HG03442 (cell line): ENCODE results near the gene PIWIL4.
A peak's percentile ranks its signal among the peaks of the same experiment; 100 is the strongest.
"Not testable (repeated sequence)": the region's sequence is repeated elsewhere in the genome, so short reads cannot be mapped to it uniquely, and the experiment has no call there.

ENCODE experiments used
- ATAC-seq: cut with Tn5 transposase; IDR thresholded peaks from one replicate; pipeline ENCODE4 v1.9.1; 2021; ENCODE audit warnings: mild to moderate bottlenecking, moderate library complexity; ENCODE audit not compliant: unreplicated experiment

Gene PIWIL4

DNA sequence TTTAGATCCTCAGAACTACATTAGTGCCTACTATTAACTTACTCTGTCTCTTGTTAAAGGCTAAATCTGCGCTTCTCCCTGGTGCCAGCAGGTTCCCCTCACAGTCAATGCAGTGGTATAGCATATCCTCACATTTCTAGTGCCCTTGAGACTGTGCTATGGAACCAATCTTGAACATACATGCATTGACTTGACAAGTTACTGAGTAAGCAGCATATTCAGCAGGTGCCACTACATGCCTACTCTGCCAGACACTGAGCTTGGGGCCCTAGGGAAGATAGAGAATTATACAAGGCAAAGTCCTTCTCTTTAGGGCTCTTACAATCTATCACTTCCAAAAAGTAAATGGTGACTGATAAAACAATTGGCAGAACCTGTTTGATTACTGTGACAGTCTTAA, 20.3 kb upstream of the PIWIL4 start:
- no peak for ATAC-seq

DNA sequence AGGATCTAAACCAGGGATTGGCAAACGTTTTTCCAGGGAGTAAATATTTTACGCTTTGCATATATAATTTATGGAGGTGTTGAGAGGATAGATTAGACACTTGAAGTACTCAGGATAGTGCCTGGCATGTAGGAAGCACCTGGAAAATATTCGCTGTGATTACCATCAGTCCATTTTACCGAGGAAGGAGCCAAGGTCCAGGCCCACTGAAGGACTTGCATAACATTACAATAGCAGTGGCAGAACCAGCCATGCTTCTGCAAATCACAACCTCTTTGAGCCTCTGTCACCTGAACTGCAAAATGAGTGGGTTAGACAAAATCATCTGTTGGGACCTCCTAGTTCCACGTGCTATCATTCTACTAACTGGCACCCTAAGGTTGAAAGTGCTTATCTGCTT, 18.0 kb upstream of the PIWIL4 start:
- ATAC-seq = no peak

DNA sequence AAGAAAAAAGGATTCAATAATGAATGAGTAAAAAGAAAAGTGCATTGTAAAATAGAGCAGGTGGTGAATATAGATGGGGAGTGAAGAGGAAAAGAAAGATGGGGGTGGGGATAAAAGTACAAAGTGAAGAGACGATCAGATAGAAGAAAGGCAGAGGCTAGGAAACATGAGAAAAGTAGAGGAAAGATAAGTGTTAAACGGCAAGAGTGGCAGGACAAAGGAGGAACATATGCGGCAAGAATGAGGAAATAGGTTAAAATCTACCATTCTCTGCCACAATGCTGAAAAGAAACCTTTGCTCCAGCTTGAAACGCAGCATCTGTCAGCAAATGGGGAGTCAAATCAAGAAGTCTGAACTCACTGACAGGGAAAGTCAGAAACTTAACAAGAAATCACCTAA, 16.7 kb upstream of the PIWIL4 start:
- no peak for ATAC-seq

DNA sequence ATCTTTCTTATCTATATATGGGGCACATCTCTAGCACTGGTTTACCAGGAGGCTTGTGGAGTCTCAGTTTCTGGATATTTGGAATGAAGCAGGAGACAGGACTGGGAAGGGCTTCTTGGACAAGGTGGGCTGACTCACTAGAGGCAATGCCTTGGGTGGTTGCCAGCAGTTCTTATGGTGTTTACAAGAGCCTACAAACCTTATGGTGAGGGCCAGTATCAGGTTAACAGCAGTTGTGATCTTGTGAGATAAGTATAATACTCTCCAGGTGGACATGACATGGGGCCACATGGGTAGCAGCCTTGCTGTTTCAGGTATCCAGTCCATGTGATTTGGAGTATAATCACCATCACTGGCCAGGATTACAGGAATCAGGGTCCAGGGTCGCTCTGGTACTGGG, 13.2 kb upstream of the PIWIL4 start:
- no peak for ATAC-seq

DNA sequence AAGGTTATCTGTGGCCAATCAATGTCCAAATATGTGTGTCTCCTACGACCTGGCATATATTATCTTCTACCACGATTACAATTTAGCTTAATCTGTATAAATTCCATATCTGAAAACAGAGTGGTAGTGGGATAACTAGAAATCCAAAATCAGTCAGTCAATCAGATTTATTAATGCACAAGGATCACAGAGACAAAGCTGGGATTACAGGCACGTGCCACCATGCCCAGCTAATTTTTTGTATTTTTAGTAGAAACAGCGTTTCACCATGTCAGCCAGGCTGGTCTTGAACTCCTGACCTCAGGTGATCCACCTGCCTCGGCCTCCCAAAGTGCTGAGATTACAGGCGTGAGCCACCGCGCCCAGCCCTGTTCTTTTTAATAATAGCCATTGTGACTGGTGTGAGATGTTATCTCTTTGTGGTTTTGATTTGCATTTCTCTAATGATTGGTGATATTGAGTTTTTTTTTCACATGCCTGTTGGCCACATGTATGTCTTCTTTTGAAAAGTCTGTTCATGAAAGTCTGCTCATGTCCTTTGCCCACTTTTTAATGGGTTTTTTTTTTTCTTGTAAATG, 11.3 kb upstream of the PIWIL4 start:
- ATAC-seq = peak; percentile 46

DNA sequence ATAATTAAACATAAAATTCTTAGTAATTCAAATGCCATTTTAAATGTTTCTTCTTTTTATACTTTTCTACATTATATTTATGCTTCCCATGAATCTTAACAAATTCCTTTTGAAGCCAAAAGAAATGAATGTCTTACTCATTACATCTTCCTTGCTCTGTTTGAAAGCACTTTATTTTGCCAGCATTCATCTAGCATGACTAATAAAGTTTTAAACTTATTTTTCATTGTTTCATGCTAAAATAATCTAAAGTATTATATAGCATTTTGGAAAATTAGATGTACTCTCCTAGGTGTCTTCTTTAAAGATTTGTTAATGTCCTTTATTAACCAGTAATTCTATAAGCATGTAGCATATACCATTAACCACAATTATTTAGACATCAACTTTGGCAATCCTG, 9.7 kb upstream of the PIWIL4 start:
- no peak for ATAC-seq

DNA sequence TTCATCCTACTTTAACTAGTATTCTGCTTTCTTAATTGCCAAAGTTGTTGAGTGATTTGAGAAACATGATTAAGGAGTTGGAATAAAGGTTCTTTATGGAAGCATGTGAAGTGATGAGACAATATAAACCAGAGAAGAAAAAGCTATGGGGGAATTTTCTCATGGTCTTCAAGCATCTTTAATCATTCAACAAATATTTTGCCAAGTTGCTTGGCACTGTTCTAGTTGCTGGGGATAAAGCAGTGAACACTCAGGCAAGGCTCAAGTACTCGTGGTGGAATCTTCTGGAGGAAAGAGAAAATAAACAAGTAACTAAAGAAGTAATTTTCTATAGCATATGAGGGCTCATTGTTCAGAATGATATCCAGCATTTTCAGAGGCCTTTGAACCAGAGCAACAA, 9.2 kb upstream of the PIWIL4 start:
- ATAC-seq = no peak

DNA sequence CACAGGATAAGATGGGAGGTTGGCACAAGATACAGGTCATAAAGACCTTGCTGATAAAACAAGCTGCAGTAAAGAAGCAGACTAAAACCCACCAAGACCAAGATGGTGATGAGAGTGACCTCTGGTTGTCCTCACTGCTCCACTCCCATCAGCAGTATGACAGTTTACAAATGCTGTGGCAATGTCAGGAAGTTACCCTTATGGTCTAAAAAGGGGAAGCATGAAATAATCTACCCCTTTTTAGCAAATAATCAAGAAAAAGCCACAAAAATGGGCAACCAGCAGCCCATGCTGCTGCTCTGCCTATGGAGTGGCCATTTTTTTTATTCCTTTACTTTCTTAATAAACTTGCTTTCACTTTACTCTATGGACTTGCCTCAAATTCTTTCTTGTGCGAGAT, 8.7 kb upstream of the PIWIL4 start:
- ATAC-seq = no peak

DNA sequence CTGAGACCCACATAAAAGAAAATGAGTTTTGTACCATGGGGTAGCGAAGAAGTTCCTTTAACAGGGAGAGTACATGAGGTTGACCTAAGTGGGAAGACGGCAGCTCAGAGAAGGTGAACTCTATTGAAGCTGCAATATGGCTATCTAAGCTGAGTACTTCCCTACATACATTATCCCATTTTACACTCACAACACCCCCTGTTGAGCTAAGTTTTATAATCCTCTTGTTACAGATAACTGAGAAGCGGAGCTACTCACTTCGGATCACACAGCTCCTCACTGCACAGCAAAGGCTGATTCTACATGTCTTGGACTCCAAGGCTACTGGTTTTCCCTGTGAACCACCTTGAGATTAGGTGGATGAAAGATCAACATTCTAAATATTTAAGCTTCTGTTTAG, 8.2 kb upstream of the PIWIL4 start:
- no peak for ATAC-seq

DNA sequence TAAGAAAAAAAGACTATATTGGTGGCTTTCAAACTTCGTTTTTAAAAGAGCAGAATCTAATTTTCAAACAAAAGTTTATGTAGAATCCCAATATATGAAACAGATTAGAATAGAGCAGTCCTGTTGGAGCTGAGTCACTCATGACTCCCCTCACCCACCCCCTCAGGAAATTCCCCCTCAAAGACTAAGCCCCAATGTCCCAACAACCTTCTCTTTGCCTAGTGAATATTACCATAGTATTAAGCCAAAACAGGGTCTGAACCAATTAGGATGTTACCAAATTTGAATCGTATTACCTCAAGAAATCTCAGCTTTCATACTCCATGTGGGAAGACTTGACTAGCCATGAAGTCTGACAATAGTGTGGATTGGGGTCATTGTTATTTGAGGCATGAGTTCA, 7.8 kb upstream of the PIWIL4 start:
- ATAC-seq = no peak

DNA sequence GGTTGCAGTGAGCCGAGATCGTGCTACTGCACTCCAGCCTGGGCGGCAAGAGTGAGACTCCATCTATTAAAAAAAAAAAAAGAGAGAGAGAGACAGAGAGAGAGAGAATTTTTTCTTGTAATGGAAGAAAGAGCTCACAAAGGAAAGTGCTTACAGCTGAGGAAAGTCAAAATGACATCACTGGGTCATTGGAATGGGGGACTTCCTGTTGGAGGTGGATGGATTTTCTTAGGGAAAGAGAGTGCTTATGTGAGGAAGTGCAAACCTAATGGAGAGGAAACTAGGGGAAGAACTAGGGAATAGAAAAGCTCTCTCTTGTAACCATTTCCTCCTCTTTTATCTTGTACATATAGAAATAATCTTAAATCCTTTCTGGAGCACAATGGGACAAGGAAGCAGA, 6.3 kb upstream of the PIWIL4 start:
- no peak for ATAC-seq

DNA sequence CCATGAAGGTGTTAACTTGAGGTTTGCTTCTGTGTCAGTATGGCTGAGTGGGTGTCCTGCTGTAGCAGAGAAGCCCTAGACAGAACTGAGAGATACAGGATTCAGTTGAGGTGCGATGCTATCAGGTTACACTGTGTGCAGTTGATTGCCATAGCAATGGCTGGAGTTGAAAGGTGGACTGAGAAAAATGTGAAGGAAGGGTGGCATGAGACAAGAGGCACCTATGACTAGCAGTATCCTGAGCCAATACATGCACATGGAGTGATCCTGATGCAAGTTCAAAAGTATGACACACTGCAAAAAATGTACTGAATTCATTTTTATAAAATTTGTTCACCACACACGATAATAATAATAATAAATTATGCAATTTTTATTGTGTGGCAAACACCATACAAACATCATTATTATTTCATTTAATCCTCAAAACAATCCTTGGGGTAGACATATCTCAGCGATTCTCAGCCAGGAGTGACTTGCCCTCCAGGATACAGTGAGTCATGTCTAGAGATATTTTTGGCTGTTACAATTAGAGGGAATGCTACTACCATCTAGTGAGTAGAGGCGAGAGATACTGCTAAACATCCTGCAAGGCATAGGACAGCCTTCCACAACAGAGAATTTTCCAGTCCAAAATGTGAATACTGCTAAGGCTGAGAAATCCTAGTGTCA, 3.9 kb upstream of the PIWIL4 start:
- ATAC-seq = no peak

DNA sequence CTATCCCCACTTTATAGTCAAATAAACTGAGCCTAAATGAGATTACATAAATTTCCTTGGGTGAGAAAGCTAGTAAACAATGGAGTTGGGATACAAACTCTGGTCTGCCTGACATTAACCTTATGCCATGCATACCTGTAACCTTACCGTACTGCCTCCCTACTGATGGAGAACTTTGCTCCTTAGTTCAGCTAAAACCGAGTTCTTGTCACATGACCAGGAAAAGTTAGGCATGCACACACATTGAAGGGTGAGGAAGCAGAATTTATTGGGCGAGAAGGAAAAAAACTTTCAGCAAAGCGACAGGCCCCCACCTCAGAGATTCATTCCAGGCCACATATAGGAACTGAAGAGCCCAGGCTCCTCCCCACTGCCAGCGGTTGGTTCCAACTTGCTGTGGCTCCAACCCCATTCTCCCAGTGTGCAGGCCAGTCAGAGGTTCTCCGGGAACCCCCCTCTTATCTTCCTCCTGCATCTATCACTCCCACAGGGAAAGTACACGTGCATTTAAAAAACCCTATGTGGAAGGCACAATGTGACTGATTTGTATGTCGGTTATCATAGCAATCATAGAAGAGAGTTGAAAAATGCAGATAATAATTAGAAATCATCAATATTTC, 3.2 kb upstream of the PIWIL4 start:
- no peak for ATAC-seq

DNA sequence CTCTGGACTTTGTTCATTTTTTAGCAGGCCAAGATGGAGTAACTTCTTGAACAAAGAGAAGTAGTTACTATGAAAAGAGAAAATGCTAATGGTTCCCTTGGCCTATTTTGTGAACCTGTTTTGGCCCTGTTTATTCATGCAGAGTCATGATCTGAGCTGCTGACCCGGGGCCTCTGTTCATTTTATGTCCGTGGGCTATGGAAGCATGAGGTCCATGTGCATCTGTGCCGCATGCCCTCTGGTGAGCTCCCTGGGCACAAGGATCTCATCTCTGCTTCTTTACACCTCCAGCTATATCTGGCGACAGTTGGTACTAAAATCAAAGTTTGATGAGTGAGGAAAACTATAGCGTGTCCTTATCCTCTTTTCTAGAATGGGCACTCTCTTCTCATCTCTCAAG, 1.0 kb downstream of the PIWIL4 start:
- no peak for ATAC-seq

DNA sequence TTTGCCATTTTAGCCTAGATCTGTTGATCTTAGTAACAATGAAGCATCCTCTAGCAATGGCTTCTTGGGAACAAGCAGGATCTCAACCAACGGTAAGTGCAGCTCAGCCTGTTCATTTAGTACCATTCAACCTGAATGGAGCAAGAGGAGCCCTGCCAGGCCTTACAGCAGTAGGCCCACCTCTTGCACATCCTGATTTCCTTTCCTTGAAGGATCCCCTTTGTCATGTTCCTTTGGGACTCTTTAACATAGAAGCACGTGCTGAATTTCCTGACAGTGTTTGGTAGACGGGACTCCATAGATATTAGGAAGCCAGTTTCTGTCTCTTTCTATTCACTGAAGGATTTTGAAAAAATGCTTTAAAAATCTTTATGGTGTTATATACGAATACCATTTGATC, 1.5 kb downstream of the PIWIL4 start:
- ATAC-seq = no peak

DNA sequence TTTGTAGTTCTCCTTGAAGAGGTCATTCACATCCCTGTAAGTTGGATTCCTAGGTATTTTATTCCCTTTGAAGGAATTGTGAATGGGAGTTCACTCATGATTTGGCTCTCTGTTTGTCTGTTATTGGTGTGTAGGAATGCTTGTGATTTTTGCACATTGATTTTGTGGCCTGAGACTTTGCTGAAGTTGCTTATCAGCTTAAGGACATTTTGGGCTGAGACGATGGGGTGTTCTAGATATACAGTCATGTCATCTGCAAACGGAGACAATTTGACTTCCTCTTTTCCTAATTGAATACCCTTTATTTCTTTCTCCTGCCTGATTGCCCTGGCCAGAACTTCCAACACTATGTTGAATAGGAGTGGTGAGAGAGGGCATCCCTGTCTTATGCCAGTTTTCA, 5.8 kb downstream of the PIWIL4 start:
- ATAC-seq = not testable (repeated sequence)

DNA sequence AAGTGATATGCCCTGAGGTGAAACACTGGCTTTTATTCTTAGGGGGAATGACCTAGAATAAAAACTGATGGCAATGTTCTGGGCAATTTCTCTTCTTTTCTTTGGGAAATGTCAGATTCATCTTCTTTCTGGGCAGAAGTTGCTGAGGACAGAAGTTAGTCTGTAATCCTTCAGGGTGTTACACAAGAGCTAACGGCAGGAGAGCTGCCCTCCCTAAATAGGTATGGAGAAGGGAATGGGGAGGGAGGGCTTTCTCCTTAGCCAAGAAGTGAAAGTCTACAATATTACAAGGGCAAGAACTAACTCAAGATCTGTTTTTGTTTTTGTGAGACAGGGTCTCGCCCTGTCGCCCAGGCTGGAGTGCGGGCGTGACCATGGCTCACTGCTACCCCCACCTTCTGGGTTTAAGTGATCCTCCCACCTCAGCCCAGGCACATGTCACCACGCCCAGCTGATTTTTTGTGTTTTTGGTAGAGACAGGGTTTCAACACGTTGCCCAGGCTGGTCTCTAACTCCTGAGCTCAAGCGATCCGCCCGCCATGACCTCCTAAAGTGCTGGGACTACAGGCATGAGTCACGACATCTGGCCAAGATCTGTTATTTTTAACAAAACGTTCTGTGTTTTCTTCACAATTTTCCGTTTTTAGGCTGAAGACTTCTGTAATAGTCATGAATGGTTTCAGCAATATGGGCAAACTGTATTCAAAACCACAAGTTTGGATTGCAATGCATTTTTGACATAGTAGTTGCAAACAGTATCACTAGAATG, 7.2 kb downstream of the PIWIL4 start:
- no peak for ATAC-seq

DNA sequence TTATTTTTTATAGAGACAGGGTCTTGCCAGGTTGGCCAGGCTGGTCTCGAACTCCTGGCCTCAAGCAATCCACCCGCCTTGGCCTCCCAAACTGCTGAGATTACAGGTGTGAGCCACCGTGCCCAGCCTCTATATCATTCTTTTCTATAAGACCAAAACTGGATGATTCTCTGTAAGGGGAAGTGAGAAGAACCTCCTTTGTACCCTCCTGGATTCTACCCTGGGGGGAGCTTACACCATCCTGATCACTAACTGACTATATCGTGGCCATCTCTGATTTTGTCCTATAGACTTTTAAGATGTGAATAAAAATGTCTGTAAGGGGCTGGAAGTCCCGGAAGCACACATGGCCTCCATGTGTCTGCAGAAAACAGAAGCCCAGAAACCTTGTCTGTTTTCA, 9.1 kb downstream of the PIWIL4 start:
- ATAC-seq = no peak

DNA sequence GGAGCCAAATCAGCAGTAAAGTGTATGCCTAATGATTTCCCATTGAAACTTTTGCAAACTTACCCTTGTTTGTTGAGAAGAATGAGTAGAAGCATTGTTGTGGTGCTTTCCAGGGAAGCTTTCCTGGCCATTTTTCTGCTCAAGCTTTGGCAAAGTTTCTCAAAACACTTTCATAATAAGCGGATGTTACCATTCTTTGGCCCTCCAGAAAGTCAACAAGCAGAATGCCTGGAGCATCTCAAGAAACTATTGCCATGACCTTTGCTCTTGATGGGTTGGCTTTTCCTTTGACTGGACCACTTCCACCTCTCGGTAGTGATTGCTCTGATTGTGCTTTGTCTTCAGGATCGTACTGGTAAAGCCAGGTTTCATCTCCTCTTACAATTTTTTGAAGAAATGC, 10.7 kb downstream of the PIWIL4 start:
- no peak for ATAC-seq

DNA sequence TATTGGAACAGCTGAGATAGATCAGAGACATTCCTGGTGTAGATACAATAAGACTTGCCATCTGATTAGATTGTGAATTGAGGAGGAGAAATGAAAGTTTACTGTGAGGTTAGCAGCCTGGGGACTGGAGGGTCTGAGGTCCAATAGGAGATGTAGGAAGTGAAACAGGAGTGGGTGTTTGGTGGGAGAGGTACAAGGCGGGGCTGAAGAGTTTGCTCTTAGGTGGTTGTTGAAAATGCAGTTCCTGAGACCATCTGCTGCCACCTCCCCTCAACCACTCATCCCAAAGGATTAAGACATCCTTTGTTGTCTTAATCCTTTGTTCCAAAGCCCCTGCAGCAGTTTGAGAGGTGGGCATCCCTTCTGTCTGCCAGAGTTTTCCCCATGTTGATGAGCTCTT, 14.8 kb downstream of the PIWIL4 start:
- peak; percentile 52 for ATAC-seq

DNA sequence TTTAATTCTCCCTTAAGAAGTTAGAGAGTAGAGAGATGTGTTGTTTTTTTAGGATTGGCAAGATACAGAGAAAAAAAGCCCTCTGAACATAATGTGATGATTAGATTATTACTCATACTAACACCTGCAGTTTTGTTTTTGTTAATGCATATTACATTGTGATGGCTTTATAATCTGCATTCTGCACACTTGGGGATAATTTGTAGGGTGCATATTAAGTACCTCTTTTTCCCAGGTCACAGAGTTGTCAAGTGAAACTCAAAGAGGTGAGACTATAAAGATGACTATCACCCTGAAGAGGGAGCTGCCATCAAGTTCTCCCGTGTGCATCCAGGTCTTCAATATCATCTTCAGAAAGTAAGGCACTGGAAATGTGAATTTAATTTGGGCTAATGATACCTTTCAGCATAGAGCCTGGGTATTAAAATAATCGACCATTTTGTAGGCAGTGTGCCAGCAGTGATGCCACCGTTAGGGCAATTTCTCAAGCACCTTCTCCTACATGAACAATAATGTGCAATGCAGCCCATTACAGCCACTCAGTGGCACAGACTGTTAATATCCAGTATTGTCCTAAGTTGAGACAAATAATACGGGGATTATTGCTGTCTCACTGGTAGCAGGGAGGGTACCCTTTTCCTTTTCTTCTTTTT, 16.2 kb downstream of the PIWIL4 start:
- no peak for ATAC-seq
